Neural progenitor cell (in vitro differentiated cells): Measurements from ENCODE around the gene PBX3.

Experiments
- EZH2 ChIP-seq: fragments of 200-600 bp; sonication (generic); IDR thresholded peaks from 2 replicates; pipeline ENCODE4 v1.6.1; 2017; ENCODE audit warnings: antibody characterized with exemption, mild to moderate bottlenecking, moderate library complexity
- EZH2phosphoT487 ChIP-seq: fragments of 200-600 bp; sonication (generic); IDR thresholded peaks from 2 replicates; pipeline ENCODE4 v1.6.1; 2017; ENCODE audit warnings: antibody characterized with exemption
- TF ChIP-seq, protein P1 (sequence below): fragments of 200-600 bp; sonication (generic); IDR thresholded peaks from 2 replicates; pipeline ENCODE4 v1.5.1; 2017; ENCODE audit warnings: antibody characterized with exemption, mild to moderate bottlenecking

DNA sequence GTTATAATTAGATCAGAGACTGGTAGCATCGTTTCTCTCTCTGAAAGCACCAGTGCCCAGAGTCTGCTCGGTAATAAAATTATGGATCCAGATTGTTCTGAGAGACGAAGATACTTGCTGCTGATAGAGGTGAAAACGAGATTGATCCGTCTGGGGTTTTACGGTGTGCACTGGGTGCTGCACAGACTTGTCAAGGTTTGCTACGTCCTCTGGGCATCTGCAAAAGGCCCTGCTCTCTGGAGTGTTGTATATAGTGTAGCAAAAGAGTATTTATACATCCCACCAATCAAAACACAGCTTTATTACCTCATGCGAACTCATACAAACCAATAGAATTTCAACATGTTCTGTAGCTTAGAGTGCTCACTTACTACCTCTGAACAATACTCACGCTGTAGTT, 219.3 kb downstream of the PBX3 start:
- TF ChIP-seq, protein P1, sequence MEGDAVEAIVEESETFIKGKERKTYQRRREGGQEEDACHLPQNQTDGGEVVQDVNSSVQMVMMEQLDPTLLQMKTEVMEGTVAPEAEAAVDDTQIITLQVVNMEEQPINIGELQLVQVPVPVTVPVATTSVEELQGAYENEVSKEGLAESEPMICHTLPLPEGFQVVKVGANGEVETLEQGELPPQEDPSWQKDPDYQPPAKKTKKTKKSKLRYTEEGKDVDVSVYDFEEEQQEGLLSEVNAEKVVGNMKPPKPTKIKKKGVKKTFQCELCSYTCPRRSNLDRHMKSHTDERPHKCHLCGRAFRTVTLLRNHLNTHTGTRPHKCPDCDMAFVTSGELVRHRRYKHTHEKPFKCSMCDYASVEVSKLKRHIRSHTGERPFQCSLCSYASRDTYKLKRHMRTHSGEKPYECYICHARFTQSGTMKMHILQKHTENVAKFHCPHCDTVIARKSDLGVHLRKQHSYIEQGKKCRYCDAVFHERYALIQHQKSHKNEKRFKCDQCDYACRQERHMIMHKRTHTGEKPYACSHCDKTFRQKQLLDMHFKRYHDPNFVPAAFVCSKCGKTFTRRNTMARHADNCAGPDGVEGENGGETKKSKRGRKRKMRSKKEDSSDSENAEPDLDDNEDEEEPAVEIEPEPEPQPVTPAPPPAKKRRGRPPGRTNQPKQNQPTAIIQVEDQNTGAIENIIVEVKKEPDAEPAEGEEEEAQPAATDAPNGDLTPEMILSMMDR: no peak
- TF ChIP-seq EZH2 (no peak), EZH2phosphoT487 (no peak)
